ENCODE data around the gene SERPINI2. TPM values are rescaled to one million over a fixed set of nuclear protein-coding genes. Genes with fewer than 3 reads are reported as not detected.
"Not testable (repeated sequence)": the region's sequence is repeated elsewhere in the genome, so short reads cannot be mapped to it uniquely, and the experiment has no call there.

The SERPINI2 gene
- total and polyA plus RNA-seq, 12 donors: 0.10 to 0.38 (median 0.11) TPM; not detected in 9

DNA sequence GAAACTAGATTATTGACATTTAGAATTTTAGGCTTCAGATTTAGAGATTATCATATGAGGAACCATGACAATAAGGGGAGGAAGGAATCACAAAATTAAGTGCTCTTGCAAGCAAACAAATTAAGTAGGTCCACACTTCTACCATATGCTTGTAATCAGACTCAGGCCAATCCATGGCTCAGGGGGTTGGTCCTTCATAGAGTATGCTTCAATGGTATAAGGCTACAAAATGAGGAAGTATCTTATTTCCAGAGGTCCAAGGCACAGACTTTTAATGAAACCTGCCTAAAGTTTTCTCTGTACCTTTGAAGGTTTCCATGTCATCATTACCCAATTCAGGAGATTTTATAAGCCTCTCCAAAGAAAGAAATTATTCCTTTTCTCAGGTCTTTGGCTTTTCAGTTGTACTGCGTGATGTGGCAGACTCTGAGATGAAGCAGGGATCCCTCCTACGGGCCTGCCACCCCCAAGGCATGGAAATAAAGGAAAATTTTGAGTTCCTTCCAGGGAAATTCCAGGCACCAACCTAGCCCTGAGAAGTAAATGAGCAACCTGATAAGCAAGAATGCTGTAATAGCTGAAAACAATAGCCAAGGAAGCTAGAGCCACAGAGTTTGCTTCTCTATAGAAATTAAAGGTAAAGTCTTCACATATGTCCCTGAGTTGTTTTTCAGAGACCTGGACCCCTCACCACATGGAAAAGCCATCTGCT lies 36.3 kb downstream of the SERPINI2 start:
- no peak for DNase-seq
- intact Hi-C loops (cut with DNase I): no loop called here
- TF ChIP-seq POLR2A (IDR thresholded peaks at IDR 0.05): no peak
- TF ChIP-seq, protein P1, sequence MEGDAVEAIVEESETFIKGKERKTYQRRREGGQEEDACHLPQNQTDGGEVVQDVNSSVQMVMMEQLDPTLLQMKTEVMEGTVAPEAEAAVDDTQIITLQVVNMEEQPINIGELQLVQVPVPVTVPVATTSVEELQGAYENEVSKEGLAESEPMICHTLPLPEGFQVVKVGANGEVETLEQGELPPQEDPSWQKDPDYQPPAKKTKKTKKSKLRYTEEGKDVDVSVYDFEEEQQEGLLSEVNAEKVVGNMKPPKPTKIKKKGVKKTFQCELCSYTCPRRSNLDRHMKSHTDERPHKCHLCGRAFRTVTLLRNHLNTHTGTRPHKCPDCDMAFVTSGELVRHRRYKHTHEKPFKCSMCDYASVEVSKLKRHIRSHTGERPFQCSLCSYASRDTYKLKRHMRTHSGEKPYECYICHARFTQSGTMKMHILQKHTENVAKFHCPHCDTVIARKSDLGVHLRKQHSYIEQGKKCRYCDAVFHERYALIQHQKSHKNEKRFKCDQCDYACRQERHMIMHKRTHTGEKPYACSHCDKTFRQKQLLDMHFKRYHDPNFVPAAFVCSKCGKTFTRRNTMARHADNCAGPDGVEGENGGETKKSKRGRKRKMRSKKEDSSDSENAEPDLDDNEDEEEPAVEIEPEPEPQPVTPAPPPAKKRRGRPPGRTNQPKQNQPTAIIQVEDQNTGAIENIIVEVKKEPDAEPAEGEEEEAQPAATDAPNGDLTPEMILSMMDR (IDR thresholded peaks at IDR 0.05): no peak
- no peak overlapping the region for H3K4me3 ChIP-seq
- WGBS, 4 donors: 73 to 79% (median 77%) methylated on average over 2 of the region's 2 CpGs
- no peak overlapping the region for H3K27ac ChIP-seq
- H3K27me3 ChIP-seq: no peaks in the 10 kb centered on the region
- H3K4me1 ChIP-seq (replicated peaks in 1 of 2): no peaks in the 10 kb centered on the region
- H3K36me3 ChIP-seq (replicated peaks in 1 of 2): no peaks in the 10 kb centered on the region
- H3K9me3 ChIP-seq (replicated peaks in 1 of 3): no peaks in the 10 kb centered on the region

DNA sequence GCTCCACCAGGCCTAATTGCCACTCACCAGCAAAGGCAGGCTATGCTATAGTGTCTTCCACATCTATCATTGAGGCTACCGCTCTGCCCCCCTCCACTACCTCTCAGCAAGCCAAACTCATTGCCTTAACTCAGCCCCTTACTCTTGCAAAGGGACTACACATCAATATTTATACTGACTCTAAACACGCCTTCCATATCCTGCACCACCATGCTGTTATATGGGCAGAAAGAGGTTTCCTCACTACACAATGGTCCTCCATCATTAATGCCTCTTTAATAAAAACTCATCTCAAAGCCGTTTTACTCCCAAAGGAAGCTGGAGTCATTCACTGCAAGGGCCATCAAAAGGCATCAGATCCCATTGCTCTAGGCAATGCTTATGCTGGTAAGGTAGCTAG lies 46.9 kb downstream of the SERPINI2 start:
- H3K27me3 ChIP-seq; H3K36me3 ChIP-seq (replicated peaks in 1 of 2); H3K9me3 ChIP-seq (replicated peaks in 1 of 3); H3K4me3 ChIP-seq; DNase-seq; H3K4me1 ChIP-seq (replicated peaks in 1 of 2); H3K27ac ChIP-seq; intact Hi-C loops (cut with DNase I): not testable (repeated sequence)
- WGBS, 4 donors: 81 to 90% (median 82%) methylated on average over 3 of the region's 3 CpGs

DNA sequence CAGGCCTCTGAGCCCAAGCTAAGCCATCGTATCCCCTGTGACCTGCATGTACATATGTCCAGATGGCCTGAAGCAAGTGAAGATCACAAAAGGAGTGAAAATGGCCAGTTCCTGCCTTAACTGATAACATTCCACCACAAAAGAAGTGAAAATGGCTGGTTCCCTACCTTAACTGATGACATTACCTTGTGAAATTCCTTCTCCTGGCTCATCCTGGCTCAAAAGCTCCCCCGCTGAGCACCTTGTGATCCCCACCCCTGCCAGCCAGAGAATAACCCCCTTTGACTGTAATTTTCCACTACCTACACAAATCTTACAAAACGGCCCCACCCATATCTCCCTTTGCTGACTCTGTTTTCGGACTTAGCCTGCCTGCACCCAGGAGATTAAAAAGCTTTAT lies 51.4 kb downstream of the SERPINI2 start:
- WGBS, 4 donors: 71 to 85% (median 77%) methylated on average over 4 of the region's 4 CpGs
- DNase-seq; H3K27me3 ChIP-seq; H3K4me3 ChIP-seq; H3K36me3 ChIP-seq (replicated peaks in 1 of 2); intact Hi-C loops (cut with DNase I); H3K27ac ChIP-seq; H3K4me1 ChIP-seq (replicated peaks in 1 of 2); H3K9me3 ChIP-seq (replicated peaks in 1 of 3): not testable (repeated sequence)

DNA sequence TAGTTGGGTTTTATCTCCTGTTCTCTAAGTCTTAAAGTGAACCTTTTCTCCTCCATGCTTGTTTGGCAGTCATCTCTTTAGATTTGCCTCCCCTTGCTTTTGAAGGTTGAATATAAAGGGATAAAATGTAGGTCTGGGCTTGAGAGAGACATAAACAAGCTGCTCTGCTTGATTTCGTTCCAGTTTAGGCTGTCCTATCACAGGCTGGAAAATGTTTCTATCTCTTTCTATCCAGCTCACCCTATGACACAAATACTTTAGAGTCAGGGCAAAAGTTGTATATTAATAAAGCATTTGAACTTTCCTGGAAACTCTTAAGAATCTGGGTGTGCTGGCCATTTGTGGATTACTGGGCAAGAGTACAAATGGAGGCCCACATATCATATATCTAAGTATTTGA lies 64.2 kb downstream of the SERPINI2 start:
- no peaks in the 10 kb centered on the region for H3K9me3 ChIP-seq (replicated peaks in 1 of 3)
- H3K4me3 ChIP-seq: no peak overlapping the region
- no peak for TF ChIP-seq POLR2A (IDR thresholded peaks at IDR 0.05)
- TF ChIP-seq, protein P1 (IDR thresholded peaks at IDR 0.05): no peak
- 60 to 68% (median 64%) methylated on average over 1 of the region's 1 CpG for WGBS, 4 donors
- H3K27me3 ChIP-seq: no peaks in the 10 kb centered on the region
- no peak for DNase-seq
- H3K27ac ChIP-seq: no peak overlapping the region
- H3K36me3 ChIP-seq (replicated peaks in 1 of 2): no peaks in the 10 kb centered on the region
- H3K4me1 ChIP-seq (replicated peaks in 1 of 2): no peaks in the 10 kb centered on the region
- intact Hi-C loops (cut with DNase I): no loop called here

DNA sequence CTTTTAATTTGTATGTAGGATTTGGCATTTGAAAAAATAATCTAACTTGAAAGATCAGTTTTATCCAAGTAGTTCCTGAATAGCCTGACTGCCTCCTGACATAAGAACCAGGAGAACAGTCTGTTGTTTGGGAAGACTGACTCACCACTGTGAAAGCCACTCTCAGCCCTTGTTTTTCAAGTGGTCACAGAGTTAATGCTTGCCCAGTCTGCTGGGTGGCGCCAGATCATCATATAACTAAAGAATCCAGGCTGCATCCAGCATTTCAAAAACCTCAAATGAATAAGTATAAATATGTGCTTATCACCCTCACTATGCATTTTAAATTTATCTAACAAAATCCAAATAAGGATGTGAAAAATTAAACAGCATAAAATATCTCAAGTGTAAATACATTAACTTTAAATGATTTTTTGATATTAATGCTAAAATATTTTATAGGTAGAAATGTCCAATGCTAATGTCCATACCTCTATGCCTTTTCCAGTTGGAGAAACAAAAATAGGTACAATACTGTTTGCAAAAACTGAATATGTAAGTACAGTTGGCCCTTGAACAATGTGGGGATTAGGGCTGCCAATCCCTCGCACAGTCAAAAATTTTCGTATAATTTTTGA lies 66.9 kb downstream of the SERPINI2 start:
- DNase-seq: peak; percentile 27 to 73 (median 43)
- no peaks in the 10 kb centered on the region for H3K9me3 ChIP-seq (replicated peaks in 1 of 3)
- H3K4me1 ChIP-seq (replicated peaks in 1 of 2): no peaks in the 10 kb centered on the region
- no peaks in the 10 kb centered on the region for H3K27me3 ChIP-seq
- H3K36me3 ChIP-seq (replicated peaks in 1 of 2): no peaks in the 10 kb centered on the region
- TF ChIP-seq POLR2A (IDR thresholded peaks at IDR 0.05): no peak
- TF ChIP-seq, protein P1 (IDR thresholded peaks at IDR 0.05): peak; percentile 14 to 46 (median 41)
- WGBS, 4 donors: 47 to 73% (median 62%) methylated on average over 3 of the region's 3 CpGs
- no peak overlapping the region for H3K4me3 ChIP-seq
- intact Hi-C loops (cut with DNase I): no loop called here
- no peak overlapping the region for H3K27ac ChIP-seq

Measured in adrenal gland (tissue), 12 donors.